ENCODE measurements around the gene CPSF4.

CPSF4 gene

GRCh38 chr7:99449326-99449725, 10.6 kb downstream of the CPSF4 start:
- DNase-seq: no peak

- no peak for DNase-seq
These were observed 13.2 kb downstream of the CPSF4 start for GRCh38 chr7:99451936-99452335.

GRCh38 chr7:99452541-99452940, 13.8 kb downstream of the CPSF4 start:
- no peak for DNase-seq

- DNase-seq: no peak
These were observed 14.4 kb downstream of the CPSF4 start for GRCh38 chr7:99453105-99453504.

- no peak for DNase-seq
These were observed 17.1 kb downstream of the CPSF4 start for GRCh38 chr7:99455874-99456273.

GRCh38 chr7:99456288-99456687, 17.5 kb downstream of the CPSF4 start:
- DNase-seq: no peak

- no peak for DNase-seq
These were observed 18.4 kb downstream of the CPSF4 start for GRCh38 chr7:99457050-99457649.

- DNase-seq: no peak
These were observed 19.1 kb downstream of the CPSF4 start for GRCh38 chr7:99457650-99458493.

GRCh38 chr7:99459087-99459486, 20.3 kb downstream of the CPSF4 start:
- no peak for DNase-seq

GRCh38 chr7:99460651-99461050, 21.9 kb downstream of the CPSF4 start:
- DNase-seq: no peak

- no peak for DNase-seq
These were observed 22.5 kb downstream of the CPSF4 start for GRCh38 chr7:99461221-99461620.

GRCh38 chr7:99465421-99465768, 26.7 kb downstream of the CPSF4 start:
- no peak for DNase-seq

- no peak for DNase-seq
These were observed 29.7 kb downstream of the CPSF4 start for GRCh38 chr7:99468336-99468918.

- no peak for DNase-seq
These were observed 30.8 kb downstream of the CPSF4 start for GRCh38 chr7:99469381-99470065.

- peak; percentile 100 for DNase-seq
These were observed 34.0 kb downstream of the CPSF4 start, which contains the start of gene ZNF789 for GRCh38 chr7:99472561-99473314. Gene ZNF789, plus strand, starts transcription at chr7:99472890. Its CDS starts 3,567 bp downstream, at chr7:99476457.

- no peak for DNase-seq
These were observed 34.5 kb downstream of the CPSF4 start for GRCh38 chr7:99473315-99473596.

GRCh38 chr7:99476107-99476506, 37.4 kb downstream of the CPSF4 start:
- no peak for DNase-seq

- DNase-seq: no peak
These were observed 40.0 kb downstream of the CPSF4 start for GRCh38 chr7:99478464-99479440.

- no peak for DNase-seq
These were observed 46.4 kb downstream of the CPSF4 start for GRCh38 chr7:99485094-99485493.

GRCh38 chr7:99489235-99489634, 50.5 kb downstream of the CPSF4 start:
- DNase-seq: no peak

GRCh38 chr7:99490878-99491277, 52.1 kb downstream of the CPSF4 start:
- DNase-seq: no peak

- no peak for DNase-seq
These were observed 55.1 kb downstream of the CPSF4 start for GRCh38 chr7:99493823-99494222.
